ENCODE data around the gene XXYLT1. TPM values are rescaled to one million over a fixed set of nuclear protein-coding genes. Genes with fewer than 3 reads are reported as not detected.
A peak's percentile ranks its signal among the peaks of the same experiment; 100 is the strongest.

Gene XXYLT1
- total RNA-seq, 4 donors from 2014 or later = 14.1 to 23.7 (median 15.4) TPM

GRCh38 chr3:195213639-195214315 is 57.2 kb downstream of the XXYLT1 start:
- Histone ChIP-seq H3K4me3 (no peak overlapping the region), H3K36me3 (no peaks in the 10 kb centered on the region), H3K9me3 (no peaks in the 10 kb centered on the region), H3K4me1 (peaks cover 16 to 30% (median 23%) of the 10 kb centered on the region in 3 donors), H3K27ac (no peak overlapping the region), H3K27me3 (no peaks in the 10 kb centered on the region)
- no peak for TF ChIP-seq POLR2A (IDR thresholded peaks at IDR 0.05)
- no peak for TF ChIP-seq CTCF (IDR thresholded peaks at IDR 0.05)
- DNase-seq = no peak
- 87 to 93% methylated on average over 6 to 7 of the region's 9 CpGs for WGBS, 2 donors
- intact Hi-C loops (cut with DNase I) = no loop called here

GRCh38 chr3:195212749-195213375 is 58.1 kb downstream of the XXYLT1 start:
- DNase-seq = no peak
- H3K27me3 ChIP-seq = no peaks in the 10 kb centered on the region
- H3K9me3 ChIP-seq = no peaks in the 10 kb centered on the region
- intact Hi-C loops (cut with DNase I) = no loop called here
- TF ChIP-seq CTCF (IDR thresholded peaks at IDR 0.05) (no peak), POLR2A (IDR thresholded peaks at IDR 0.05) (no peak)
- peaks cover 16 to 39% (median 32%) of the 10 kb centered on the region in 3 donors for H3K4me1 ChIP-seq
- peak overlapping the region in 2 of 4 donors; percentile 14 to 81 for H3K27ac ChIP-seq
- H3K4me3 ChIP-seq = no peak overlapping the region
- 91 to 96% methylated on average over 6 to 8 of the region's 14 CpGs for WGBS, 2 donors
- H3K36me3 ChIP-seq = no peaks in the 10 kb centered on the region

GRCh38 chr3:195212033-195212748 is 58.8 kb downstream of the XXYLT1 start:
- peak overlapping the region; percentile 26 to 90 (median 78) for H3K27ac ChIP-seq
- intact Hi-C loops (cut with DNase I) = no loop called here
- peaks cover 16 to 46% (median 36%) of the 10 kb centered on the region in 3 donors for H3K4me1 ChIP-seq
- no peaks in the 10 kb centered on the region for H3K36me3 ChIP-seq
- no peaks in the 10 kb centered on the region for H3K9me3 ChIP-seq
- 88 to 95% methylated on average over 17 to 18 of the region's 22 CpGs for WGBS, 2 donors
- no peak for DNase-seq
- no peak overlapping the region for H3K4me3 ChIP-seq
- no peaks in the 10 kb centered on the region for H3K27me3 ChIP-seq
- no peak for TF ChIP-seq POLR2A (IDR thresholded peaks at IDR 0.05)

GRCh38 chr3:195210266-195210973 is 60.5 kb downstream of the XXYLT1 start:
- WGBS, 2 donors = 31 to 50% methylated on average over 7 to 8 of the region's 13 CpGs
- H3K4me1 ChIP-seq = peaks cover 16 to 55% (median 39%) of the 10 kb centered on the region in 3 donors
- H3K27ac ChIP-seq = peak overlapping the region; percentile 76 to 93 (median 86)
- no peaks in the 10 kb centered on the region for H3K27me3 ChIP-seq
- peak overlapping the region in 1 of 4 donors; percentile 43 for H3K4me3 ChIP-seq
- no peaks in the 10 kb centered on the region for H3K36me3 ChIP-seq
- intact Hi-C loops (cut with DNase I) = no loop called here
- no peaks in the 10 kb centered on the region for H3K9me3 ChIP-seq
- DNase-seq = no peak
- TF ChIP-seq POLR2A (IDR thresholded peaks at IDR 0.05) (no peak), CTCF (IDR thresholded peaks at IDR 0.05) (no peak)

GRCh38 chr3:195209847-195210265 is 61.1 kb downstream of the XXYLT1 start:
- Histone ChIP-seq H3K27me3 (no peaks in the 10 kb centered on the region), H3K27ac (peak overlapping the region; percentile 76 to 93 (median 86)), H3K36me3 (no peaks in the 10 kb centered on the region), H3K4me1 (peaks cover 16 to 61% (median 44%) of the 10 kb centered on the region in 3 donors), H3K9me3 (no peaks in the 10 kb centered on the region), H3K4me3 (peak overlapping the region in 3 of 4 donors; percentile 13 to 43 (median 18))
- intact Hi-C loops (cut with DNase I) = no loop called here
- WGBS, 2 donors = 40 to 66% methylated on average over 7 to 9 of the region's 12 CpGs
- DNase-seq = no peak
- TF ChIP-seq CTCF (IDR thresholded peaks at IDR 0.05) (no peak), POLR2A (IDR thresholded peaks at IDR 0.05) (peak in 1 of 4 donors; percentile 31)
